Gastroesophageal sphincter (tissue), 3 donors: ENCODE results near the gene SLC17A9.

ENCODE experiments used
- POLR2A ChIP-seq, 2 donors: fragments of 450-650 bp; IDR thresholded peaks; one replicate each; pipeline ENCODE4 v1.6.1; 2017; ENCODE audit warnings: antibody characterized with exemption in 2 of 2, mild to moderate bottlenecking in 2 of 2, moderate library complexity in 1 of 2
- TF ChIP-seq, protein P1 (sequence below), 4 experiments: fragments of 200-600 bp in 2 of 4; fragments of 450-650 bp in 2 of 4; sonication (generic) in 1 of 4; IDR thresholded peaks; one replicate each; pipeline ENCODE4 v1.5.1; 2017 to 2019; ENCODE audit warnings: antibody characterized with exemption in 4 of 4, mild to moderate bottlenecking in 2 of 4, moderate library complexity in 2 of 4

DNA sequence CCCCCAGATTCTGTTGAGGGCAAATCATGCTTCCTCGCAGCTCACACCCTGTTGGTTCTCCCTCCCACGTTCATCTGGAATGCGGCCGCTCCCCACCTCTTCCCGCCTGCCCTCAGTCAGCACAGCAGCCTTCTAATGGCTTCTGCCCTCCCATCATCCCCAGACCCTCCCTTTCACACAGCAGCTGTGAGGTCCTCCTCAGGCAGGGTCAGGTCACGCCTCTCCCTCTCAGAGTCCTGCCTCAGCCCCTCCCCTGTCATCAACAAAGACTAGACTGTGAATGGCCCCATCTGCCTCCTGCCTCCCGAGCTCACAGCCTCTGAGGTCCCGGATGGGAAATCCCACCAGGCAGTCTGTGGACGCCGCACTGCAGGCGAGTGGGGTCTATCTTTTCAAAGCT, 62.2 kb downstream of the SLC17A9 start:
- TF ChIP-seq POLR2A (IDR thresholded peaks at IDR 0.05), result no peak
- TF ChIP-seq, protein P1, sequence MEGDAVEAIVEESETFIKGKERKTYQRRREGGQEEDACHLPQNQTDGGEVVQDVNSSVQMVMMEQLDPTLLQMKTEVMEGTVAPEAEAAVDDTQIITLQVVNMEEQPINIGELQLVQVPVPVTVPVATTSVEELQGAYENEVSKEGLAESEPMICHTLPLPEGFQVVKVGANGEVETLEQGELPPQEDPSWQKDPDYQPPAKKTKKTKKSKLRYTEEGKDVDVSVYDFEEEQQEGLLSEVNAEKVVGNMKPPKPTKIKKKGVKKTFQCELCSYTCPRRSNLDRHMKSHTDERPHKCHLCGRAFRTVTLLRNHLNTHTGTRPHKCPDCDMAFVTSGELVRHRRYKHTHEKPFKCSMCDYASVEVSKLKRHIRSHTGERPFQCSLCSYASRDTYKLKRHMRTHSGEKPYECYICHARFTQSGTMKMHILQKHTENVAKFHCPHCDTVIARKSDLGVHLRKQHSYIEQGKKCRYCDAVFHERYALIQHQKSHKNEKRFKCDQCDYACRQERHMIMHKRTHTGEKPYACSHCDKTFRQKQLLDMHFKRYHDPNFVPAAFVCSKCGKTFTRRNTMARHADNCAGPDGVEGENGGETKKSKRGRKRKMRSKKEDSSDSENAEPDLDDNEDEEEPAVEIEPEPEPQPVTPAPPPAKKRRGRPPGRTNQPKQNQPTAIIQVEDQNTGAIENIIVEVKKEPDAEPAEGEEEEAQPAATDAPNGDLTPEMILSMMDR (IDR thresholded peaks at IDR 0.05), result no peak
